Body of pancreas (tissue), 4 donors: ENCODE data around the gene COL9A1.

Source experiments
- CTCF ChIP-seq, 7 experiments: fragments of 450-650 bp in 4 of 7; fragments of 200-600 bp in 3 of 7; sonication (generic) in 3 of 7; IDR thresholded peaks; one replicate each; pipeline ENCODE4 v1.5.1; 2016 to 2019; ENCODE audit warnings: antibody characterized with exemption in 7 of 7
- POLR2A ChIP-seq, 3 donors: fragments of 450-650 bp; IDR thresholded peaks; one replicate each; pipeline ENCODE4 v1.6.1; 2016; ENCODE audit warnings: antibody characterized with exemption in 3 of 3, mild to moderate bottlenecking in 2 of 3

- TF ChIP-seq POLR2A (IDR thresholded peaks at IDR 0.05) (no peak), CTCF (IDR thresholded peaks at IDR 0.05) (no peak)
Measured at GRCh38 chr6:70266142-70266541, 36.7 kb downstream of the COL9A1 start.
